Colonic mucosa (tissue), 4 donors: Measurements from ENCODE around the gene TPST1. TPM values are rescaled to one million over a fixed set of nuclear protein-coding genes. Genes with fewer than 3 reads are reported as not detected.

Experiments
- DNase-seq: peaks from one replicate; pipeline ENCODE4 v3.0.0-alpha.2; 2020
- H3K27ac ChIP-seq: fragments of 200-600 bp; one replicate; pipeline ENCODE4 v1.8.0; 2021
- H3K27me3 ChIP-seq: fragments of 200-600 bp; one replicate; pipeline ENCODE4 v1.8.0; 2021
- H3K36me3 ChIP-seq: fragments of 200-600 bp; one replicate; pipeline ENCODE4 v1.8.0; 2021
- H3K4me1 ChIP-seq: fragments of 200-600 bp; one replicate; pipeline ENCODE4 v1.8.0; 2021; ENCODE audit warnings: mild to moderate bottlenecking
- H3K4me3 ChIP-seq: fragments of 200-600 bp; one replicate; pipeline ENCODE4 v1.8.0; 2021
- H3K9ac ChIP-seq, 2 donors: one replicate each; pipeline ENCODE4 v1.7.0; 2013; ENCODE audit warnings: control low read depth in 2 of 2, low read depth in 2 of 2, low read length in 2 of 2
- H3K9me3 ChIP-seq: fragments of 200-600 bp; one replicate; pipeline ENCODE4 v1.8.0; 2021
- intact Hi-C: fragments of 100-400 bp; cut with DNase I; formaldehyde crosslinking; loops from one replicate; pipeline ENCODE4 v1.14.1; 2022
- total RNA-seq, 2 donors: library from RNA; stranded (reverse); fragmentation: NEBNext Ultra II Directional in 1 of 2; extraction: Animal tissue kit (Norgen Biotek cat#: 25700) in 1 of 2; gene quantifications; one replicate each; pipeline ENCODE4 v1.2.1, GENCODE V29; 2021
- TF ChIP-seq, protein P1 (sequence below): fragments of 200-600 bp; IDR thresholded peaks from one replicate; pipeline ENCODE4 v1.8.0; 2022; ENCODE audit warnings: antibody characterized with exemption, mild to moderate bottlenecking
- donor health status: healthy.
- donor health status: DM: no; HTN: no; CAD: no.
- donor health status: DM: no; HTN: no; CAD: no.

The TPST1 gene
- total RNA-seq, 2 donors from 2014 or later = 3.6 to 6.1 TPM

DNA sequence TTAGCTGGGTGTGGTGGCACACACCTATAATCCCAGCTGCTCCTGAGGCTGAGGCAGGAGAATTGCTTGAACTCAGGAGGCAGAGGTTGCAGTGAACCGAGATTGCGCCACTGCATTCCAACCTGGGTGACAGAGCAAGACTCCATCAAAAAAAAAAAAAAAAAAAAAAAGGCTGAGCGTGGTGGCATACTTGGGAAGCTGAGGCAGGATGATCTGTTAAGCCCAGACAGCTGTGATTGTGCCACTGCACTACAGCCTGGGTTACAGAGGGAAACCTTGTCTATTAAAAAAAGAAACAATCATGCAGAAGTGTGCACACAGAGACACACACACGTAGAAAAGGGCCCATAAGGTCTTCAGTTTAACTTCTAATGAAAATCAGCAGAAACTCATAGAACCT lies 150.6 kb downstream of the TPST1 start:
- peaks cover 8% of the 10 kb centered on the region for H3K4me1 ChIP-seq
- H3K36me3 ChIP-seq = no peaks in the 10 kb centered on the region
- H3K4me3 ChIP-seq = no peak overlapping the region
- TF ChIP-seq, protein P1, sequence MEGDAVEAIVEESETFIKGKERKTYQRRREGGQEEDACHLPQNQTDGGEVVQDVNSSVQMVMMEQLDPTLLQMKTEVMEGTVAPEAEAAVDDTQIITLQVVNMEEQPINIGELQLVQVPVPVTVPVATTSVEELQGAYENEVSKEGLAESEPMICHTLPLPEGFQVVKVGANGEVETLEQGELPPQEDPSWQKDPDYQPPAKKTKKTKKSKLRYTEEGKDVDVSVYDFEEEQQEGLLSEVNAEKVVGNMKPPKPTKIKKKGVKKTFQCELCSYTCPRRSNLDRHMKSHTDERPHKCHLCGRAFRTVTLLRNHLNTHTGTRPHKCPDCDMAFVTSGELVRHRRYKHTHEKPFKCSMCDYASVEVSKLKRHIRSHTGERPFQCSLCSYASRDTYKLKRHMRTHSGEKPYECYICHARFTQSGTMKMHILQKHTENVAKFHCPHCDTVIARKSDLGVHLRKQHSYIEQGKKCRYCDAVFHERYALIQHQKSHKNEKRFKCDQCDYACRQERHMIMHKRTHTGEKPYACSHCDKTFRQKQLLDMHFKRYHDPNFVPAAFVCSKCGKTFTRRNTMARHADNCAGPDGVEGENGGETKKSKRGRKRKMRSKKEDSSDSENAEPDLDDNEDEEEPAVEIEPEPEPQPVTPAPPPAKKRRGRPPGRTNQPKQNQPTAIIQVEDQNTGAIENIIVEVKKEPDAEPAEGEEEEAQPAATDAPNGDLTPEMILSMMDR = no peak
- H3K27me3 ChIP-seq = no peaks in the 10 kb centered on the region
- intact Hi-C loops = no loop called here
- no peaks in the 10 kb centered on the region for H3K9me3 ChIP-seq
- H3K9ac ChIP-seq = no peak overlapping the region
- no peak for DNase-seq
- H3K27ac ChIP-seq = no peak overlapping the region

DNA sequence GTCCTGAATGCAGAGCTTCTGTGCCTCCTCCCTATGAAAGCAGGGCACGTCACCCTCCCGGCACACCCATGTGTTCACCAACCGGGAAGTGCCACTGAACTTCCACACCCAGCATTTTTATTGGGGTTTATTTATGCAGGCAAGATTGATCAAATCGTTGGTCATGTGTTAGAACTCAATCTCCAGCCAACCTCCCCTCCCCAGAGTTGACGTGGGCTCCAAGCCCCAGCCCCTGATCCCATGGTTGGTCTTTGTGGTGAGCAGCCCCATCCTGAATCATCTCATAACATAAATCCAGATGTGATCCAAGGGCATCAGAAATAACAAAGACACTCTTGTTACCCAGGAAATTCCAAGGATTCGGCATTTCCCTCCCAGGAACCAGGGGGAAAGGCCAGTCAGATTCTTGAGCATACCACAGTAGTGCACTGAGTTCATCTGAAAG lies 151.2 kb downstream of the TPST1 start:
- peak; percentile 34 for DNase-seq
- no peaks in the 10 kb centered on the region for H3K36me3 ChIP-seq
- H3K9ac ChIP-seq = no peak overlapping the region
- H3K27ac ChIP-seq = no peak overlapping the region
- no peaks in the 10 kb centered on the region for H3K9me3 ChIP-seq
- intact Hi-C loops = no loop called here
- TF ChIP-seq, protein P1 = no peak
- H3K4me3 ChIP-seq = no peak overlapping the region
- H3K27me3 ChIP-seq = no peaks in the 10 kb centered on the region
- H3K4me1 ChIP-seq = peaks cover 8% of the 10 kb centered on the region

DNA sequence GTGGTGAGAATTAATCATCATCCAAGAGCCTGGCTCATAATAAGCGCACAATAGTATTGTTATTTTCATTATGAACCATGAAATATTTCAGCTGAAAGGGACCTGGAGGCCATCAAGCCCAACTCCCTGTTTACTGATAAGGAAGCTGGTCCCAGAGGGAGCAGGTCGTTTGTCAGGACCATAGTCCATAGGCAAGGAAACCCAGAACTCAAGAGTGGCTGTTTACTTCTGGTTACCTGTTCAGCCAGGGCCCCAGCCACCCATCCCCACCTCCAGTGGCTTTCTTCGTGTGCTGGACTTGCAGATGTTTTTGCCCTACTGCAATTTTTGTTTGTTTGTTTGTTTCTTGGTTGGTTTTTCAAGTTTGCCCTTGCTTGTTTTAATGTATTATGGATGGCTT lies 152.0 kb downstream of the TPST1 start:
- Histone ChIP-seq H3K4me3 (no peak overlapping the region), H3K27ac (no peak overlapping the region), H3K9me3 (no peaks in the 10 kb centered on the region), H3K4me1 (peaks cover 8% of the 10 kb centered on the region), H3K36me3 (no peaks in the 10 kb centered on the region), H3K9ac (no peak overlapping the region), H3K27me3 (no peaks in the 10 kb centered on the region)
- no peak for DNase-seq
- TF ChIP-seq, protein P1 = no peak
- intact Hi-C loops = no loop called here

DNA sequence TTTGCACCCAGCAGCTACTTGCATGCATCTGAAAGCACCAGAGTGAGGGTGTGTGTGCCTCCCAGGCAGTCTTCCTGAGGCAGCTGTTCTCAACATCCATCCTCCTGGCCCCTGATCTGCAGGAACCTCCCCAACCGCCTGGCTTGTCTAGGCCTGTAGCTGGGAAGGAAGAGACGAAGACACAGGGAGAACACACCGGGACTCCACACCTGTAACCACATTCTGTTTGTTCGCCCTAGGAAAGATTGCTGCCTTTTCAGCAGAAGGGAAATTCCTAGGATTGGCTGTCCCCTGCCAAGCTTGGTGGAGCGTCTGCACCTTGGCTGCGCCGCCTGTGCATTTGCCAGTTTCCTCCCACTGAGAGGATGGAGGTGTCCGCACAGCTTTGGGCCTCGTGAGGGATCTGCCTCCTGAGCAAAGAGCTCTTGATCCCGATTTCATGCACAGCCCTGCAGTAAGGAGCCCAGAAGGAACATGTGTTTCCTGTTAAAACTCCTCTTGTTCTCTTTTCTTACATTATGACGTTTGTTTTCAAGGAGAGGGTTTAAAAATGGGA lies 154.6 kb downstream of the TPST1 start:
- peaks cover 8% of the 10 kb centered on the region for H3K4me1 ChIP-seq
- intact Hi-C loops = no loop called here
- no peaks in the 10 kb centered on the region for H3K9me3 ChIP-seq
- no peak overlapping the region for H3K27ac ChIP-seq
- TF ChIP-seq, protein P1 = no peak
- no peak overlapping the region for H3K9ac ChIP-seq
- H3K4me3 ChIP-seq = no peak overlapping the region
- no peaks in the 10 kb centered on the region for H3K27me3 ChIP-seq
- no peak for DNase-seq
- no peaks in the 10 kb centered on the region for H3K36me3 ChIP-seq

DNA sequence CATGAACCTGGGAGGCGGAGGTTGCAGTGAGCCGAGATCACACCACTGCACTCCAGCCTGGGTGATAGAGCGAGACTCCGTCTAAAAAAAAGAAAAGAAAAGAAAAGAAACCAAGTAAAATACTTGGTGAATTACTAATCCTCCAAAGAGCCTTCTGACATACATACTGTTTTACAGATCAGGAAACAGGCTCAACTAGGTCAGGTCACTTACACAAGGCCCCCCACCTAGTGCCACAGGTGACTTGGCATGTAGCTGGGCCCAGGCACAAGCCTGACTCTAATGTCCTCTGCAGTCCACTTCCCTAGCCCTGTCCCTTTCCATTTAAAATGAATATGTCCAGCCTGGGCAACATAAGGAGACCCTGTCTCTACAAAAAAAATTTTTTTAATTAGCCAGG lies 157.0 kb downstream of the TPST1 start:
- intact Hi-C loops = no loop called here
- H3K36me3 ChIP-seq = no peaks in the 10 kb centered on the region
- no peak overlapping the region for H3K9ac ChIP-seq
- no peaks in the 10 kb centered on the region for H3K27me3 ChIP-seq
- no peaks in the 10 kb centered on the region for H3K4me1 ChIP-seq
- H3K4me3 ChIP-seq = no peak overlapping the region
- no peaks in the 10 kb centered on the region for H3K9me3 ChIP-seq
- TF ChIP-seq, protein P1 = no peak
- no peak overlapping the region for H3K27ac ChIP-seq
- no peak for DNase-seq
